AG09309 (cell line): ENCODE data around the gene PHLPP1.

Source experiments
- DNase-seq: peaks from one replicate; pipeline ENCODE4 v3.0.0-alpha.2; 2010; ENCODE audit warnings: low read depth
- H3K4me3 ChIP-seq: 2 replicates; pipeline ENCODE4 v1.5.1; 2011; ENCODE audit warnings: mild to moderate bottlenecking, low read depth, low read length, moderate library complexity; ENCODE audit not compliant: control insufficient read depth
- CTCF ChIP-seq: IDR thresholded peaks from 2 replicates; pipeline ENCODE4 v1.5.1; 2011; ENCODE audit warnings: mild to moderate bottlenecking, low read depth, low read length, inconsistent platforms; ENCODE audit not compliant: insufficient read depth, control insufficient read depth; ENCODE audit errors: missing control alignments

PHLPP1 gene

GRCh38 chr18:62767836-62768557 lies 52.7 kb downstream of the PHLPP1 start:
- no peak for TF ChIP-seq CTCF
- no peak overlapping the region for H3K4me3 ChIP-seq
- DNase-seq: no peak

GRCh38 chr18:62768558-62768943 lies 53.2 kb downstream of the PHLPP1 start:
- no peak overlapping the region for H3K4me3 ChIP-seq
- TF ChIP-seq CTCF: no peak
- no peak for DNase-seq

- no peak overlapping the region for H3K4me3 ChIP-seq
- DNase-seq: no peak
- no peak for TF ChIP-seq CTCF
Measured at GRCh38 chr18:62769216-62769615, 53.9 kb downstream of the PHLPP1 start.

- no peak for TF ChIP-seq CTCF
- H3K4me3 ChIP-seq: no peak overlapping the region
- no peak for DNase-seq
Measured at GRCh38 chr18:62771494-62772270, 56.3 kb downstream of the PHLPP1 start.

GRCh38 chr18:62772860-62773584 lies 57.7 kb downstream of the PHLPP1 start:
- H3K4me3 ChIP-seq: no peak overlapping the region
- no peak for DNase-seq
- no peak for TF ChIP-seq CTCF

GRCh38 chr18:62773691-62774090 lies 58.4 kb downstream of the PHLPP1 start:
- TF ChIP-seq CTCF: no peak
- no peak overlapping the region for H3K4me3 ChIP-seq
- no peak for DNase-seq
